Activated T-cell treated with anti-CD3 and anti-CD28 coated beads, Interleukin-2, amount 50 U/mL, for 24 hours (primary cell): ENCODE data around the gene P4HA3.

Source experiments
- DNase-seq: peaks from one replicate; pipeline ENCODE4 v3.0.0-alpha.2; 2020
- H3K27ac Mint-ChIP-seq: 2 replicates; pipeline ENCODE4 v1.8.0; 2020; ENCODE audit warnings: mild to moderate bottlenecking, mixed read lengths
- H3K27me3 Mint-ChIP-seq: 2 replicates; pipeline ENCODE4 v1.8.0; 2020; ENCODE audit warnings: mixed read lengths
- H3K36me3 Mint-ChIP-seq: 2 replicates; pipeline ENCODE4 v1.8.0; 2020; ENCODE audit warnings: low read depth, mixed read lengths
- H3K4me1 Mint-ChIP-seq: 2 replicates; pipeline ENCODE4 v1.8.0; 2020; ENCODE audit warnings: low read depth, mixed read lengths
- H3K4me3 Mint-ChIP-seq: 2 replicates; pipeline ENCODE4 v1.8.0; 2020; ENCODE audit warnings: mild to moderate bottlenecking, moderate library complexity, mixed read lengths
- H3K9me3 Mint-ChIP-seq: 2 replicates; pipeline ENCODE4 v1.8.0; 2020; ENCODE audit warnings: mixed read lengths

The P4HA3 gene

DNA sequence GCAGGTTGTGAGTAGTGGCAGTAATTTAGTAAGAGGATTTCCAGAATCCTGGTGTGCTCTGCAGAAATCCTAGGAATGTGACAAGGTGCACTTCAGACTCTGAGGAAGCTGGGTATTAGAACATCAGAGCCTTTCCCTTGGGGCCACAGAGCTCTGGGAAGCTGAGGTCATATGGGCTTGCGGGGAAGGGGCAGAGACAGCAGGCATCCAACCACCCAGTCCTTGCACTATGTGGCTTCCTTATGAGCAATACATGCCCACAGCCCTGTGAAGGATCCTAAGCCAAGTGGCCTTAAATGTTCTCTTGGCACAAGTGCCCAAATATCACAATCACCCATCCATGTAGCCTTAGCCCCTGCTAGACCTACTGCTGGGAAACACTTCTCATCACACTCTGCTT, 46.2 kb downstream of the P4HA3 start:
- Mint-ChIP-seq H3K27me3 (peaks cover 5% of the 10 kb centered on the region), H3K4me3 (no peak overlapping the region), H3K36me3 (no peaks in the 10 kb centered on the region), H3K27ac (no peak overlapping the region), H3K9me3 (no peaks in the 10 kb centered on the region), H3K4me1 (peaks cover 19% of the 10 kb centered on the region)
- DNase-seq = no peak

DNA sequence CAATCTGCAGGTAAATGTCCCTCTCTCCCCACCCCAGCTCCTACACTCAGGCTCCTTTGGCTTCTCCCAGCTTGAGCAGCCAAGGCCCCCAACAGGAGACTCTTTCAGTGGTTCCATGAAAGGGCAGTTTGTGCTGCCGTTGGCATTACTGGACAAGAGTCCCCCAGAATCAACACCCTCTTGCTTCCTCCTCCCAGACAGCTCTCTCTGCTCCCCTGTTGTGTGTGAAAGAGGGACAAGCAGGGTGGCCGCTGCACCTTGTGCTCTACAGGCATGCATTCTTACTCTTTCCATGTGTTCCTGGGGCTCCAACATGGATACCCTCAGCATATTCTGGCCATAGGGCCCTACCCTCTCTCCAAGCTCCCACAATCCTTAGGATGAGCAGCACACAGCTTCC, 48.7 kb downstream of the P4HA3 start:
- Mint-ChIP-seq H3K27me3 (peaks cover 5% of the 10 kb centered on the region), H3K27ac (no peak overlapping the region), H3K4me1 (no peaks in the 10 kb centered on the region), H3K9me3 (no peaks in the 10 kb centered on the region), H3K4me3 (no peak overlapping the region), H3K36me3 (no peaks in the 10 kb centered on the region)
- DNase-seq = no peak

DNA sequence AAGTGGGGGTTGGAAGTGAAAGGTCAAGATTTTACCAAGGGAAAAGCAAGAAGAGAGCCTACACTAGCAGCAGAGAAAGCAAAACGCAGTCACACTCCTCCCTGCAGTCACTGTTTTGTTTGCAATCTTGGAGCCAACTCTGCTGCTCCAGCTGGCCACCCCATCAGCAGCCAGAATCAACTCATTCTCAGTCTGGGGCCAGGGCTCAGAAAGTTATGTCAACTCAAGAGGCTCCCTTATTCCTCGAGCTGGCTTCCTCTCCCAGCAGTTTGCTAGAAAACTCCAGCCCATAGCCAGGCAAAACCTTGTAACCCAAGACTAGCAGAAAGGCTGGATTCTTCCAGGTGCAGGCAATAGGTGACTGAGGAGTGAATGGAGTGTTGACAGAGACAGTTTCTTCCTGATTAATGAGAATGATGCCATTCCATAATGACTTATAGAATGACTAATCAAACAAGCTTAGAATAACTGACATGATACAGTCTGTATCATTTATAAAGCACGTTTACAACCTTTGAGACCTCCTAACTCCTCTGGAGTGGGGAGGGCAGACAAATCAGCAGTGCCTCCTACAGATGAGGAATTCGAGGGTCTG, 53.4 kb downstream of the P4HA3 start:
- Mint-ChIP-seq H3K4me3 (no peak overlapping the region), H3K4me1 (peaks cover 5% of the 10 kb centered on the region)

DNA sequence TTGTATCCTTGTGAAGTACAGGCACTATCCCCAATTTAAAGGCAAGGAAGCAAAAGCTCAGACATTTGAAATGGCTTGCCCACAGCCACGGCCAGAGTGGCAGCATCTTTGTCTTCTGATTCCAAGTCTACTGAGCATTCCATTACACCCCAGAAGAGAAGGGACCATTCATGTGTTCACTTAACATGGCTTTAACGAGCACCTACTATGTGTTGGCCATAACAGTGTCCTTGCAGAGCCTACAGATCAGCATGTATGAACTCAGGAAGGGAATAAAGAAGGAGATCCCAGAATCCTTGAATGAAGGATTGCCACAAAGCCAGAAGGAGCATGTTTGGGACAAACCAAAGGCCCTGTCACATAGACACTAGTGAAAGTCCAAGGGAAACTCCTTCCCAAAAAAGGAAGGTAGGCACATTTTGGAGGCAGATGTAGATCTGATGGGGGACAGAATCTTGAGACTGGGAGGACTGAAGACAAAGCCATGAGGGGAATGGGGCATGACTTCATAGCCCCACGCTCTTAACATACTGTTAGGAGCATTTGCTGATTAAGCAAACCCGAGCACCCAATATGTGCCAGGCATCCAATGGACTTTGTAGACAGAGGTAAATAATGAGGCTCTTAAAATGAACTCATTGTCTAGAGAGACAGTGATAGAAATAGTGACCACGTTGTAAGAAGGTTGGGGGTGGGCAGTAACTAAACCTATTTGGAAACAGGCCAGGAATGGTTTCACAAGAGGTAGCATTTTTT, 54.9 kb downstream of the P4HA3 start:
- Mint-ChIP-seq H3K36me3 (peaks cover 40% of the 10 kb centered on the region), H3K27ac (no peak overlapping the region), H3K27me3 (no peaks in the 10 kb centered on the region), H3K9me3 (no peaks in the 10 kb centered on the region), H3K4me1 (peaks cover 5% of the 10 kb centered on the region), H3K4me3 (no peak overlapping the region)
- no peak for DNase-seq

More for the DNA sequence above, 53.4 kb downstream of the P4HA3 start:
- Mint-ChIP-seq H3K27ac (no peak overlapping the region), H3K36me3 (peaks cover 29% of the 10 kb centered on the region), H3K27me3 (peaks cover 5% of the 10 kb centered on the region), H3K9me3 (no peaks in the 10 kb centered on the region)
- no peak for DNase-seq

DNA sequence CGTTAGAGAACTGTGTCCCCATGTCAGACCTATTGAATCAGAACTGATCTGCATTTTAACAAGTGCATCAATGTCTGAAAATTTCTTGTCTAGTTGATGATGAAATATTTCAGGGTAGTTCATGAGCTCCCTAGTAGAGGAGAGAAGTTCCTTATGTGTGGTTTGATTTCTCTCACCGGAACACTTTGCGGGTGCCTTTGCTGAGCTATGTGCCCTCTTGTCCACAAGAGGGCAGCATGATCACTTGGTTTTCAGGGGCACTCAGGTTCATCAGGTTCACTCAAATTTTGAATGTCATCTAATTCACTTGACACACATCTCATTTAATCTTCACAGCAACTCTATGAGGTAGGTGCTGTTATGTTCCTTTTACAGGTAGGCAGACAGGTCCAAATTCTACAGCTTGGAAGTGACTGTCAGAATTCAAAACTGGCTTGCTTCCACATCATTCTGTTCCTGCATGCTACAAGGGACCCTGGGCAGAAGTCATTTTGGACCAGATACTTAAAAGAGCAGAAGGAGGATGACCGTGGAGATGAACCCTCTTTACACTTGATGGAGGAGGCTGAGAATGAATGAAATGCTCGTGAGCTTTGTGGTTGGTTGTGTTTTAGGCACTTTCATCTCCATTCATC, 55.6 kb downstream of the P4HA3 start:
- no peak overlapping the region for H3K4me3 Mint-ChIP-seq
- H3K9me3 Mint-ChIP-seq = no peaks in the 10 kb centered on the region
- DNase-seq = peak; percentile 60
- no peaks in the 10 kb centered on the region for H3K27me3 Mint-ChIP-seq
- peaks cover 5% of the 10 kb centered on the region for H3K4me1 Mint-ChIP-seq
- H3K27ac Mint-ChIP-seq = no peak overlapping the region
- peaks cover 47% of the 10 kb centered on the region for H3K36me3 Mint-ChIP-seq

DNA sequence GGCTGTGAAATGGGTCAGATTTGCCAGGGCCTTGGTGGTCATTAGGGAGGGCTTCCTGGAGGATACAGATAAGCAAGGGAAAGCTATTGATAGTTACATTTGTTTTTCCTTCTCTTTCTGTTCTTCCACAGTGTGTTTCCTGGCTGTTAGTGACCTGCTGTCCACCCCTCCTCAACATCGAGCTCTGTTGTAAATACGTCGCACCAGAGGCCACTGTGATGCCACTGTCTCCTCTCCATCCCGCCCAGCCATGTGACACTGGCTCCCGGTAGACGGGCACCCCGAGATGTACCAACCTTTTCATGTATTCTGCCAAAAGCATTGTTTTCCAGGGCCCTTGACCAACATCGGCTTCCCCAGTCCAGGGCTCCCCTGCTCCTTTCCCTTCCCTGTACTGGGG, 58.1 kb downstream of the P4HA3 start:
- Mint-ChIP-seq H3K9me3 (no peaks in the 10 kb centered on the region), H3K4me1 (peaks cover 5% of the 10 kb centered on the region), H3K36me3 (peaks cover 67% of the 10 kb centered on the region), H3K27ac (no peak overlapping the region), H3K27me3 (no peaks in the 10 kb centered on the region), H3K4me3 (no peak overlapping the region)
- DNase-seq = no peak

DNA sequence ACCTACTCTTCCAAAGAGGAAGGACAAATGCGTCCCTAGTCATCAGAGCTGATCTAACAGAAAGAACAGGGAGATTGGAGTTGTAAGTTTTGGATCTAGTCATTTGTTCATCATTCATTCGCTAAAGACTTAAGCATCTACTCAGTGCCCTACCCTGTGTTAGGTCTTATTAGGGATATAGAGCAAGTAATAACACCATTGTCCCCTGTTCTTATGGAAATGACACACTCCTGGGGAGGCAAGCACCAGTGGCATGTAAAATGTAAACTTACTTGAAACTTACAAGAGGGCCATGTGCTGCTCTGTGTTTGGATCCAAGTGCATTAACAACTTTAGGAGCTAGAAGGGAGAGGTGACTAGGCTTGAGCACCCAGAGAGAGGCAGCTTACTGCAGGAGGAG, 61.9 kb downstream of the P4HA3 start:
- no peaks in the 10 kb centered on the region for H3K9me3 Mint-ChIP-seq
- no peak overlapping the region for H3K4me3 Mint-ChIP-seq
- no peaks in the 10 kb centered on the region for H3K27me3 Mint-ChIP-seq
- peaks cover 86% of the 10 kb centered on the region for H3K36me3 Mint-ChIP-seq
- no peak overlapping the region for H3K27ac Mint-ChIP-seq
- DNase-seq = no peak
- H3K4me1 Mint-ChIP-seq = no peaks in the 10 kb centered on the region

DNA sequence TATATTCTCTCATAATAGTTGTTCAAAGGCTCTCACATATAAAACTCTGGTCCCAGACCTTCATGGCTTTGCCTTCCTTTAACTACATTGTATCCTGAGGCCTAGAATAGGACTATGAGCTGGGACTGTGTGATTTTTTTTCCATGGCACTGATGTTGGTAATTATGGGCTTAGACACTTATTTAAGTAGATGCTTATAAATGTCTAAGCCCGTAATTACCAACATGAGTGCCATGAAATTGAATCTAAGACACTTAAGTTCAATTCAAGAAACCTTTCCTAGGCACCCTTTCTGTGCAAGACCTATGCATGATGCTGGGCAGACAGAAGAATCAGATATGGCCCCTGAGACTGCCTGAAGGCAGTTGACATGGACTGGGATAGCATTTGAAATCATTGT, 63.0 kb downstream of the P4HA3 start:
- Mint-ChIP-seq H3K36me3 (peaks cover 86% of the 10 kb centered on the region), H3K27me3 (no peaks in the 10 kb centered on the region)

DNA sequence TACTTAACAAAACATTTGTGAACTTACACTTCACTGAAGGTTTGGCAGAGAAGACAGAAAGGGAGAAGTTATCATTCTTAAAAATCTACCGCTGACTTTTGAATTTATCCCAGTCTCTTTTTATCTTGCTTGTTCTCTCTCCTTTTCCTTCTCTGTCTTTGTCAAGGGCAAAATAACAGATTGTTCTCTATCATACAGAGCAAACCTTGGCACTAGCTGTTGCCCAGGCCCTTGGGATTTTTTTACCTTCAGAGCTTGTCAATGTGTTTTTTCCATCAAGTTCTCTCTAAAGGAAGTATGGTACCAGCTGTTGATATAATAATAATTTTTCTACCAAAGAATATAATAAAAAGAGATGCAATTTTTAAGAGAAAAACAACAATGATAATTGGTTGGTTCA, 73.2 kb downstream of the P4HA3 start:
- Mint-ChIP-seq H3K27me3 (no peaks in the 10 kb centered on the region), H3K9me3 (no peaks in the 10 kb centered on the region), H3K4me3 (no peak overlapping the region), H3K27ac (no peak overlapping the region), H3K36me3 (peaks cover 52% of the 10 kb centered on the region), H3K4me1 (peaks cover 6% of the 10 kb centered on the region)
- no peak for DNase-seq

More for the DNA sequence above, 63.0 kb downstream of the P4HA3 start:
- Mint-ChIP-seq H3K9me3 (no peaks in the 10 kb centered on the region), H3K4me3 (no peak overlapping the region), H3K27ac (no peak overlapping the region), H3K4me1 (no peaks in the 10 kb centered on the region)
- no peak for DNase-seq

DNA sequence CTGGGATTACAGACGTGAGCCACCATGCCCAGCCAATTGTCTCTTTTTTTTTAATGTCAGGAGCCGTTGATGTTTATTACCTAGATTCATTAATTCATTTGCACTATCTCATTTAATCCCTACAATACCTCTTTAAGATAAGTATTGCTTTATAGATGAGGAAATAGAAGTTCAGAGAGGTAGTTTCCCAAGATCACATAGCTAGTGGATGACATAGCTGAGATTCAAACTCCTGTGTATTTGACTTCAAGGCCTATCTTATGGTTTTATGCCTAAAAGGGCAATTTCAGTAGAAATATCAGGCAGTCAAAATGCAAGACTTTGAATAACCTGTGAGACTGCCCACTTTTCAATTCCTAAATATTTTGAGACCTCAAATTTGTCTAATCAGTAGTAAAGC, 73.9 kb downstream of the P4HA3 start:
- Mint-ChIP-seq H3K27ac (no peak overlapping the region), H3K36me3 (peaks cover 54% of the 10 kb centered on the region), H3K9me3 (no peaks in the 10 kb centered on the region), H3K4me3 (no peak overlapping the region), H3K27me3 (no peaks in the 10 kb centered on the region), H3K4me1 (peaks cover 11% of the 10 kb centered on the region)
- DNase-seq = no peak

DNA sequence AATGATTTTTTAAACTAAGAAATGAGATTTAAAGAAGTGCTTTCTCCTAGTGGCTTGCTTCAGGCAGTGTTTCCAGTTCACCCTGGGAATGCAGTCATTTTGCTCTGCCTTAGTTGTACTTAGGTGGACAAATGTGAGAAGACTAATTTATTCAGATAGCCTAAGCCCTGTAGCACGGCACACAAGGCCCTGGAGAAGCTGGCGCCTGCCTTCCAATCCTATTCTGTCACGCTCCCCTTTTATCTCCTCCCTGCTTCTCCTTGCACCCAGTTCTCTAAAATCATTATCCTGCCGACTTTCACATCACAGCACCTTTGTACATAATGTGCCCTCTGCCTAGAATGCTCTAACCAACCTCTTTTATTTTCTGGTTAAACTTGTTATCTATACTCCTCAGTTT, 76.3 kb downstream of the P4HA3 start:
- peaks cover 52% of the 10 kb centered on the region for H3K36me3 Mint-ChIP-seq
- no peaks in the 10 kb centered on the region for H3K9me3 Mint-ChIP-seq
- no peak for DNase-seq
- H3K27me3 Mint-ChIP-seq = no peaks in the 10 kb centered on the region
- H3K4me1 Mint-ChIP-seq = peaks cover 24% of the 10 kb centered on the region
- no peak overlapping the region for H3K27ac Mint-ChIP-seq
- no peak overlapping the region for H3K4me3 Mint-ChIP-seq

DNA sequence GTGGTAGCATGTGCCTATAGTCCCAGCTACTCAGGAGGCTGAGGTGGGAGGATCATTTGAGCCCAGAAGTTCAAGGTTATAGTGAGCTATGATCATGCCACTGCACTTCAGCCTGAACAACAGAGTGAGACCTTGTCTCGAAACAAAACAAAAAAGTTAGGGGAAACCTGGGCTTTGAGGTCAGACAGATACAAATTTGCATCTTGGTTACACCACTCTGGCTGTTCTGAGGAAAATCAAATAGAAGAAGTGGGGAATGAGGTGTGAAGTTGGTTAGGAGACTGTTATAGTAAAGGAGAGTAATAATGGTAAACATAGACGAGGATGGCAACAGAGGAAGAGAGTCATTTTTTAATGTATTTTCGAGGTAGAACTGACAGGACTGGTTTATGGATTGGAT, 77.8 kb downstream of the P4HA3 start:
- H3K27ac Mint-ChIP-seq = no peak overlapping the region
- no peaks in the 10 kb centered on the region for H3K27me3 Mint-ChIP-seq
- H3K36me3 Mint-ChIP-seq = peaks cover 48% of the 10 kb centered on the region
- no peak for DNase-seq
- peaks cover 27% of the 10 kb centered on the region for H3K4me1 Mint-ChIP-seq
- no peak overlapping the region for H3K4me3 Mint-ChIP-seq
- H3K9me3 Mint-ChIP-seq = no peaks in the 10 kb centered on the region

DNA sequence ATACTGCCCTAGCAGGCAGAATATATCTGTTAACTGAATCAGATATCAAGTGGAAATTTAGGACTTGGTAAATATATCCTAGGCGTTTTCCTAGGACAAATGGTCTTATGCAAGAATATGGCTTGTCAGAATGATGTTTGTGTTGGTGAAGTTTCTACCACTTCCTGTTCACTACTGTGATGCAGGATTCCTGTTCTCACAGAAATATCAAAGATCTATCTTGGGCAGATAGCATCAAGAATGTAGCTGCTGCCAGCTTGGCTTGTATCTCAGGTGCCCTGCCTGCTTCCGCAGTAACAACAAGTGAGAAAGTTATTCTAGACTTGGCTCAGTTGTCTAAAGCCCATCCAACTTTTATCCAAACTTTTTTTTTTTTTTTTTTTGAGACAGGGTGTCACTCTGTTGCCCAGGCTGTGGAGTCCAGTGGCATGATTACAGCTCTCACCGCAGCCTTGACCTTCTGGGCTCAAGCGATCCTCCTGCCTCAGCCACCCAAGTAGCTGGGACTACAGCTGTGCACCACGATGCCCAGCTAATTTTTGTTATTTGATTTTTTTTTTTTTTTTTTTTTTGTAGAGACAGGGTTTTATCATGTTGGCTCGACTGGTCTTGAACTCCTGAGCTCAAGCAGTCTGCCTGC, 79.0 kb downstream of the P4HA3 start:
- no peak for DNase-seq
- Mint-ChIP-seq H3K9me3 (no peaks in the 10 kb centered on the region), H3K27me3 (no peaks in the 10 kb centered on the region), H3K4me1 (peaks cover 23% of the 10 kb centered on the region), H3K4me3 (no peak overlapping the region), H3K36me3 (peaks cover 42% of the 10 kb centered on the region), H3K27ac (peak overlapping the region; percentile 8)

DNA sequence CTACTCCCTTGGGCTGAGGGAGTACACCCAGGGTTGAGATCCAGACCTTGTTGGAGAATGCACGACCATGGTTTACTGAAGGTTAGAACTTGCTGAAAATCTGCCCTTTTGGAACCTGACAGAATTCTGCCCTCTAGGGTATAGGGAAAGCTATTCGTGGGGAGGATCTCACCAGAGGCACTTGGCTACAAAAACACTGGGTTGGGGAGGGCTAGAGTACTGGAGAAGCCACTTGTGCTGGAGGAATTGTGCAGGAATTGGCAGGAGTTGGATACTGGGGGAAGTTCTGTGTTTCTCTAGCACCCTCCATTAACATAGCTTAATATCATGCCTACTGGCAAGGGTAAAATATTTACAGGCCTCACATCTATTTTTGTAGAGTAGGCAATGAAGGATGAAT, 84.5 kb downstream of the P4HA3 start:
- H3K27ac Mint-ChIP-seq = no peak overlapping the region
- H3K9me3 Mint-ChIP-seq = no peaks in the 10 kb centered on the region
- H3K36me3 Mint-ChIP-seq = peaks cover 59% of the 10 kb centered on the region
- DNase-seq = no peak
- H3K27me3 Mint-ChIP-seq = no peaks in the 10 kb centered on the region
- peaks cover 10% of the 10 kb centered on the region for H3K4me1 Mint-ChIP-seq
- H3K4me3 Mint-ChIP-seq = no peak overlapping the region

DNA sequence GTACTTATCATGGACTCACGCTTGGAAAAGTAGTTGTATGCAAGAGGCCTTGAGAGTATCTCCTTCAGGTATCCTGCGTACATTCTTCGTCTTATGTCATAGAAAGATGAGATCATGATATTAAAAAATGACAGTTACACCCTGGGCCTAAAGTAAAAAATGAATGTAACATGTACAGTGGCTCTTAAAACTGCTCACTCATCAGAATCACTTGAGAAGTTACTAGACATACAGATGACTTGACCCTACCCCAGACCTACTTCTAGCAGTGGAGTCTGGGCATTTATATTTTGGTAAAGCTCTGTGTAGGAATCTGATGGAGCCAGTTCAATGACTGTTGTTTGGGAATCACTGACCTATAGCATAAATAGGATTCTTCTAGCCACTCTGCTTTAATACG, 85.9 kb downstream of the P4HA3 start:
- H3K9me3 Mint-ChIP-seq = no peaks in the 10 kb centered on the region
- H3K27ac Mint-ChIP-seq = no peak overlapping the region
- H3K36me3 Mint-ChIP-seq = peaks cover 49% of the 10 kb centered on the region
- H3K4me1 Mint-ChIP-seq = peaks cover 4% of the 10 kb centered on the region
- no peaks in the 10 kb centered on the region for H3K27me3 Mint-ChIP-seq
- H3K4me3 Mint-ChIP-seq = no peak overlapping the region
- no peak for DNase-seq
